GM21737 (cell line): ENCODE results near the gene PRELID1.

Experiments
- ATAC-seq: cut with Tn5 transposase; IDR thresholded peaks from one replicate; pipeline ENCODE4 v1.9.1; 2021; ENCODE audit warnings: mild to moderate bottlenecking, moderate library complexity; ENCODE audit not compliant: unreplicated experiment

PRELID1 gene

DNA sequence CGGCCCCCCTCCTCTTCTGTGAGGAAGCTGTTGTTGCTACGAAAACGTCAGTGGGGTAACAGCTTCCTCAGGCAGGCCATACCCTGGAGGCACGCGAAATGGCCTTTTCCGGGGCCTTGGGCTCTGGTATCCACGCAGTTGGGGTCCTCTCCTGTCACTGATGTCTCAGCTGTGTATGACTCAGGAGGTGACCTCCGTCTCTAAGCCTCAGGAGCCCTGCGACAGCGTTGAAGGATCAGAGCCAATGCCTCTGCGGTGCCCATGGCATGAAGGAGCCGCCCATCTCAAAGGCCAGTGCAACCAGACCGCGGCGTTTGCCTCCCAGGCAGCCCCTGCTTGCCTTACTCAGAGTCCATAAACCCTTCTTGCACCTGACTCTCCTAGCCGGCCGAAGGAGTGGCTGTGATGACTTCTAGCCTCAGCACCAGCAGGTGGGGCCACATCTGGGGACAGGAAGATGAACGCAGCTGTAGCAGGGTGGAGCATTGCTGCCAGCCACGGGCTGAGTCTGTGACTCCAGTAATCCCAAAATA is 9.1 kb downstream of the PRELID1 start:
- ATAC-seq = peak; percentile 26

DNA sequence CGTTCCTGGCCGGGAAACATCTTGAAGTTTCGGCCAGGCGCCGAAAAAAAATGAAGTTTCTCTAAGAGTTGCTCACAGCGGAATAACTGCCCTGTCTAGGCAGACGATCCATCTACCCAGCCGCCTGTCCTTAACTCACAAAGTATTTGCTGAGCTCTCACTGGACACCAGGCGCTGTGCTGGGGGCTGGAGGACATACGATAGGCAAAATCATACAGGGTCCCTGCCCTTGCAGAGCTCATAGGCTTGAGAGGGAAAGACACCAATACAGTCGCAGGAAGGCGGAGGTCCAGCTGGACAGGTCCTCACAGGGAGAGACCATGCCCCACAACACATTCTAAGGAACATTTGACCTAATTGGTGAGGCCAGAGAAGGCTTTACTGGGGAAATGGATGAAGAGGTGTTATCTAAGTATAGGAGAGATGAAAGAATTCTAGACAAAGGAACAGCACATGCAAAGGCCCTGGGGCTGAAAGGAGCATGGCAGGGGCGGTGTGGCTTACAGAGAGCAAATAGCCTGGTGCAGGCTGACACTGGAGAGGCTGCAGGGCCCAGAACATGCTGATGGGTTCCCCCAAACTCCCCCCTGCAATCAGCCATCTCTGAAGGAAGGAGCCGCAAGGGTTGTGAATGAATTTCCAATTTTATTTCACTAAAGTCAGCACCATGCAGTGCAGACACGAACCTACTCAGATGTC is 10.1 kb downstream of the PRELID1 start:
- ATAC-seq = no peak

DNA sequence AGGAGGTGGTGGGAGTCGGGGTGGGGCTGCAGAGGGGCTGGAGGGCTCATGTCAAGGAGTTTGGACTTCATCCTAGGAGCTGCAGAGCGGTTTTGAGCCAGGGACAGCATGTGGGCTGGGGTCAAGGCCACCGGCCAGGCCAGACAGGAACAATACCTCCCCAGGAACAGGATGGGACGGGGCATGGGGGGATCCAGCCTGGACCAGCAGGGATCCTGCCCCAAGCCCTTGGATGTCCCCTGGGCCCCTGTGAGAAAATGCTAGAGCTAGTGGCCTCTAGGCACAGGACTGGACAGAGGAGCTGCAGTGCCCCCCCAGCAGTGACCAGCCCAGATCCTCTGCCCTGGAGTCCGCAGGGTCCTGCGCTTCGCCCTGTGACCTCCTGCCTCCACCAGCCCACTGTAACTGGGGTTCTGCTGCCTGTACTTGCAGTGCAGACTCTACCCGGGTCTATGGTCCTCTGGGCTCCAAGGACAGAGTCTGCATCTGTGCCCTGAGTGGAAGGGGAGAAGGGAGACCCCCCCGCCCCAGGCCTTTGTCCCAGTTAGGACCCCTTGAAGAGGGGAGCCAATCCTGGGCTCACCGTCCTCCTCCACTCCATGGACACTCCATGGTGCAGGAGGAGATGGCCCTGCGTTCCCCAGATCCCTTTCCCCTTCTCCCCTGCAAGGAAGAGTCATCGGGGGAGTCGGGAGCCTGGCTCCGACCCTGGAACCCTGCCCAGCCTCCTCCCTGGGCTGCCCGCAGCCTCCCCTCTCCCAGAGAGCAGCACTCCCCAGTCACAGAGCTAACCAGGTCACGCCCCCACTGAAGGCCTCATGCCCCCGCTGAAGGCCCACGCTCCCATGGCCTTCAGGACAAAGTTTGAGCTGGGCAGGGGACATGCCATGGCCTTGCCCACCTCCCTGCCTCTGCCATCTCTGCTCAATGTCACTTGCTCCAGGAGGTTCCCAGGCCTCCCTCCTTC is 11.1 kb downstream of the PRELID1 start:
- no peak for ATAC-seq

DNA sequence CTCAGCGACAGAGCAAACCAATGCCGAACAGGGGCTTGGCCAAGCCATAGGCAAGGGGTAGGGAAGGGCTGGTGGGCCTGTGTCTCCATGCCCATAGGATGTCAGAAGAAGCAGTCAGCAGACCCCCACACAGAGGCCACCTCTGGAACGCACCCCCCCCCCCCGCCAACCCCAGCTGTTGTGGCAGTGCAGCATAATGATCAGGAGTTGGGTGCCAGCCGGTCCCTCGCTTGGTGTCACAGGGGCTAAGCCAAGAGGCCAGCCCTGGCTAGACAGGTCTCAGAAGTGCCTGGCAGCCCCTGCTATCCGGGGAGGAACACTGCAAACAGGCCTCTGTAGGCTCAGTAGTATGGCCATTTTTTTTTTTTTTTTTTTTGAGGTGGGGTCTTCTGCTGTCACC is 11.8 kb downstream of the PRELID1 start:
- ATAC-seq = no peak

DNA sequence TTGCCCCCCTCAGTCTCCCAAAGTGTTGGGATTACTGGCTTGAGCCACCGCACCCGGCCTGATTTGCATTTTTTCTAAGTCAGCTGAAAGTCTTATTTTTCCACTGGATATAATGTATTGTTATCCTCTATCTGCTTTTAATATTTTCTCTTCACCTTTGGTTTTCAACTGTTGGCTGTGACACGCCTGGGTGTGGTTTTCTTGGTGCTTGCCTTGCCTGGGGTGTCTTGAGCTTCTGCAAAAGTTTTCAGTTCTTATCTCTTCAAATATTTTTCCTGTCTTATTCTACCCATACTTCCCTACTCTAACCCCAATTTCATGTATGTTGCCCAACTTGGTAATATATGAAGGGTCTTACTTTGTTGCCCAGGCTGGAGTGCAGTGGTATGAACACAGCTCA is 12.4 kb downstream of the PRELID1 start:
- ATAC-seq = no peak

DNA sequence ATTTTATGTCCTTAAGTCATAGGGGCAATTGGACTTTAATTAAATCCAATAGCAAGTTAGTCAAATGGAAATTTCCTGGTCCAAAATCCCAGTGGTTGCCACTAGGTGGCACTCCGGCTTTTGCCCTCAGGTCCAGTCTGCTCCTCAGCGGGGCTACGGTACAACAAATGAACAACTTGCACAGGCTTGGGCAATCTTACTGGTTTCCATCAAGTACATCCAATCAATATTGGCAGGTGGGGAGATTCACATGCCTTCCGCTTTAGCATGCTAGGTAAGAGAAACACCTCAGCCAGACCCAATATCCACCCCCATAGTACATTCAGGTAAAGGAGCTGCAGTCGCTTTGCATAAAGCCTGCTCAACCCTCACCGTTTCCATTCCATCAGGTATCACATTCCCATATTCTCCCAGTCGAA is 14.4 kb downstream of the PRELID1 start:
- no peak for ATAC-seq

DNA sequence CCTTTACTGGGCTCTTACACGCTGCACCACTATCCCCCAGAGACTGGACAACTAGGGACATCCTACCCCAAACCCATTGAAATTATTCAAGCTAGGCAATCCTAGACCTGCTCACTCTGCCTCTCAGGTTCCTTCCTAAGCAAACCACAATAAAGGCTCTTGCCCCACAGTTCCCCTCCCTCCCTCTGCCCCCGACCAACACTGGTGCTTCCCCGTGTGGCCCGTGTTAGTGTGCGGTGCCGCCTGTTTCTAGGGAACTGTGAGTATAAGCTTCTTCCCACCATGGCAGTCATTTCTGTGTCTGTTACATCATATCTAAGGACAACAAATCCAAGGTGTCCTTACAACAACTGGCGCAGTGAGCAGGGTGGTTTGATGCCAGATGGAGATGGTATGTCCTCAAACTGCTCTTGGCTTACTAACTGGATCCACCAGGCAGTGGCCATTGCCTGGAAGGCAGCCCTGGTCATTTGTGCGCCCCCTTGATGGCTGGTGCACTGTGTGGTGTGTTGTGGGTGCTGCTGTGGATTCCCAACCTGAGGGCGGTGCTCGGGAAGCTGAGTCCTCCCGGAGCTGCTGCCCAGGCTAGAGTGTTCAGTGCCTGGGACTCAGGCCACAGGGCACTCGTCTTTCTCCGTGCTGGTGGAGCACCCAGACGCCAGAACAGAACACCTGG is 16.5 kb downstream of the PRELID1 start:
- ATAC-seq = no peak

DNA sequence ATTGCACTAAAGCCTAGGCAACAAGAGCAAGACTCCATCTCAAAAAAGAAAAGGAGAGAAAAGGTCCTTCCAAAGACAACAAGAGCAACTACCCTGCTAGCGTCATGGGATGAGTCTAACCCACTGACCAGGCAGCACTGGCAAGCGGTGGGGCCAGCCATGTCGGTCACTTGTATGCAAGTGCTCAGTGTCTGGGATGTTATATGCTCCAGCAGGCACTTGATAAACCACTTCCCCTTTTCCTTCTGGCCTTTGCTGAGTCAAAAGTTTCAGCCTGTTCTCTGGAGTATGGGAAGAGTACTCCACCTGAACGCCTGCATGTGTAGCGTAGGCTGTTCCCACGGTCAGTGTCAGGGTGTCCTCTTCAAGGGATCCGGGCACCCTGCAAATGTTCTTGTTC is 17.3 kb downstream of the PRELID1 start:
- ATAC-seq = no peak

DNA sequence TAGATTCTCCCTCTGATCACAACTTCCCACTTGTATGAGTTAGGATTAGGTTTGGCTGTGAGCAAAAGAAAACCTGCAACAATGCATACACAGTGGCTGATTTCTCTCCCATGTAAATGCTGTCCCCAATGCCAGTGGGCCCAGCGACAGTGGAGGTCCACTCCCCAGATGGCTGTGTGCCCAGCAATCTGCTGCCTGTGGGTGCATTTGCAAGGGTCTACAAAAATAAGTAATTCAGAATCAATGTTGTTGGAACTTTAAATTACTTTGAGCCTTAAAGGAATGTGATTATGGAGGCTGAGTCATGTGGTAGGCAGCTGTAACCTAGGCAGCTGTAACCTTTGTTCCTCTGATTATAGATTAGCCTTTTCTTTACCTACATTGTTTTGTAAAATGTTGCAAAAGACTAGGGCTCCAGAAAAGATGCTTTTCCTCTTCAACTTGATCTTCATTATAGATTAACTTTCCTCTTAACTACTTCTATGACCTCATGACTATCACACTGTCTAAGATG is 22.3 kb downstream of the PRELID1 start:
- ATAC-seq = no peak

DNA sequence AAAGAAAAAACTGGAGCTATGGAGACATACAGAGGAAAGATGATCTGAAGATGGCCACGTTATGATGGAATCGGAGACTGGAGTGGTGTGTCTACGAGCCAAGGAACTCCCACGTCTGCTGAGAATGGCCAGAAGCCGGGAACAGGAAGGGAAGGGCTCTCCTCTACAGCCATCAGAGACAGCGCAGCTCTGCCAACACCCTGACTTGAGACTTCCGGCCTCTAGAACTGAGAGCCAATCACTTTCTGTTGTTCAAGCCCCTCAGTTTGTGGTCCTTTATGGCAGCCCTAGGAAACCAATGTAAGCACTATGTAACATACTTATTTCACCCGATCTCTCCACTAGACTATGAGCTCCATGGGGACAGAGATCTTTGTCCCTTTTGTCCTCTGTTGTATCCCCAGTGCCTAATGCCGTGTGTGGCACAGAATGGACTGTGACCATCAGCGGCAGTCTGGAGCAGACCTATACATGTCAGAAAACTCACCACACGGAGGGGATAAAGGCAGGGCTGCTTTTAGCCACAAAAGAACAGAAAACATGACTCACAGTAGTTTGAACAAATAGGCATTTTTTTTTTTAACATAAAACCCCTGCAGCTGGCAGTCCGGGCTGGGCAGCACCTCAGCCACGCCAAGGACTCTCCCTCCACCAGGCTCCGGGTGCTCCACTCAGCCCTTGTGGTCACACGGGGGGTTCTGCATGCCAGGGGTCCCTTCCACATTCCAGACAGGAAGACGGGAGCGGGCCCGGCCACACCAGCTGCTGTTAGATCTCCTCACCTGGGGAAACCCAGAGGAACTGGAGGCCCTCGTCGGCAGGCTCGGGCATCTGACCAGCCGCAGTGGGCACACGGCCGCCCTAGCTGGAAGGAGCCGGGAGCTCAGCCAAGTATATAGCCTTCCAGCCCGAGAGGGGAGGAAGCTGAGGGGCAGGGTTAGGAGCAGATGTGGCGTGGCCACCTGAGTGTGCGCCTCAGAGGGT is 24.2 kb downstream of the PRELID1 start:
- no peak for ATAC-seq

DNA sequence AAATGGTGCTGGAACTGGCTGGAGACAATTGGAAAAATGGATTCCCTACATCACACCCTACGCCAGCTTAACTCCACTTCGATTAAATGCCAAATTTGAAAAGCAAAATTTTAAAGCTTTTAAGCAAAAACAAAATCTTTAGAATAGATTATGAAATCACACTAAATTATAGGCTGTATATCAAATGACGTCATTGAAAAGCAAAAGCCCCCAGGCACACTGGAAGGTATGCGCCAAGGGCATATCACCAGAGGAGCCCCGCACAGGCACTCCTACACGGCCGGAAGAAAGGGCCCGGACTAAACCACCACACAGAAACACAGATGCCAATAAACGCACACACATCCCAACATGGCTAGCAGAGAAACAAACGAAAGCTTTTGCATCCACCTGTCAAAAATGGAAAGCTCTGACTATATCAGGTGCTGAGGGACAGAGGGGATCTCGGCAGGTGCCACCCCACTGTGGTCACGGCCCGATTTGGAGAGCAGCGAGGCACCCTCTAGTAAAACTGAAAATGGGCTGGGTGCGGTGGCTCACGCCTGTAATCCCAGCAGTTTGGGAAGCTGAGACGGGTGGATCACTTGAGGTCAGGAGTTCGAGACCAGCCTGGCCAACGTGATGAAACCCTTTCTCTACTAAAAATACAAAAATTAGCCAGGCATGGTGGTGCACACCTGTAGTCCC is 25.1 kb downstream of the PRELID1 start:
- no peak for ATAC-seq

DNA sequence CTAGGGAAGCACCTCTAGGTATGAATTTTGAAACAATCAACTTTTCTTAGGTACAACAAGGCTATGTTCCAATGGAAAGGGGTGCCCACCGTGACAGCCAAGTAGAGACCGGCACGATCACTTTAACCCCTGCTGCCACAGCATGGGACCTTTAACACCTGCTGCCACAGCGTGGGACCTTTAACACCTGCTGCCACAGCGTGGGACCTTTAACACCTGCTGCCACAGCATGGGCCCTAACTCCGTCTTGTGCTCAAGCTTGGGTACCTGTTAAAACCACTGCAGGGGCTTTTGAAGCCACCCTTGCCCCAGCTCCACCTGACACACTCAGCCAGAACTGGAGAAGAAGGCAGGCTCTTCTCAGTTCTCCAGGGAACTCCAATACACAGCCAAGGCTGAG is 26.3 kb downstream of the PRELID1 start:
- ATAC-seq = no peak

DNA sequence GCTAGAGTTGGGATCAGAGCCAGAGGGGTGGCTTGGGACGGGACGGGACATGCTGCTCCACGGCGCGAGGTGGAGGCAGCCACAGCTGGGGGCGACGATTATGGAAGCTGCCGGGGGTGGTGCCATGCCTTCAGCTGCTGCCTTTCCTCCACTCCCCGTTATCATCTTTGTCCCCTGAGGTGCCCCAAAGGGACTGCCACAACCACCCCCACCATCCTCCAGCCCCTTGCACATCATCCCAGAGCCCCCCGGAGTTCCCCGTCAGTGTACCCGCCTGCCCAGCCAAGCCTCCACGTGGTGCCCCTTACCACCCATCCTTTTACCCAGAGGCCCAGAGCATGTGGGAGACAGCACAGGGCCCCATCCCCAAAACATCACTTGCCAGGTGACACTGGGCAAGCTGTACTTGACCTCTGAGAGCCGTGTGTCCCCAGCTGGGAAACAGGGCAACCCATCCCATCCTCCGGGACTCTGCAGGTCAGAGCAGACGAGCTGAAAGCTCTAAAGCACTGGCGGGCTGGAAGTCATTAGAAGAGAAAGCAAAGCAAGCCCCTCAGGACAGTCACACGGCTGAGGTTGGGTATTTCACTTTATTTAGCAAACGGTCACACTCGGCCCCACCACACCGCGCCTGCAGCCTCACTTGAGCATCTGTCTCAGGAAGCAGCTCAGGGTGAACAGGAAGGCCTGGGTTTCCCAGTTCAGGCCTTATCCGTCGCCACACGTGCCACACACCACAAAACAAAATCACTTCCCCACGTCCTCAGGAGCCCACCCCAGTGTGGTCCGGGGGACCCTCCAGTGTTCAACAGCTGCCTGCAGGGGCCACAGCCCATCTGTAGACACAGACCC is 27.6 kb downstream of the PRELID1 start:
- no peak for ATAC-seq

DNA sequence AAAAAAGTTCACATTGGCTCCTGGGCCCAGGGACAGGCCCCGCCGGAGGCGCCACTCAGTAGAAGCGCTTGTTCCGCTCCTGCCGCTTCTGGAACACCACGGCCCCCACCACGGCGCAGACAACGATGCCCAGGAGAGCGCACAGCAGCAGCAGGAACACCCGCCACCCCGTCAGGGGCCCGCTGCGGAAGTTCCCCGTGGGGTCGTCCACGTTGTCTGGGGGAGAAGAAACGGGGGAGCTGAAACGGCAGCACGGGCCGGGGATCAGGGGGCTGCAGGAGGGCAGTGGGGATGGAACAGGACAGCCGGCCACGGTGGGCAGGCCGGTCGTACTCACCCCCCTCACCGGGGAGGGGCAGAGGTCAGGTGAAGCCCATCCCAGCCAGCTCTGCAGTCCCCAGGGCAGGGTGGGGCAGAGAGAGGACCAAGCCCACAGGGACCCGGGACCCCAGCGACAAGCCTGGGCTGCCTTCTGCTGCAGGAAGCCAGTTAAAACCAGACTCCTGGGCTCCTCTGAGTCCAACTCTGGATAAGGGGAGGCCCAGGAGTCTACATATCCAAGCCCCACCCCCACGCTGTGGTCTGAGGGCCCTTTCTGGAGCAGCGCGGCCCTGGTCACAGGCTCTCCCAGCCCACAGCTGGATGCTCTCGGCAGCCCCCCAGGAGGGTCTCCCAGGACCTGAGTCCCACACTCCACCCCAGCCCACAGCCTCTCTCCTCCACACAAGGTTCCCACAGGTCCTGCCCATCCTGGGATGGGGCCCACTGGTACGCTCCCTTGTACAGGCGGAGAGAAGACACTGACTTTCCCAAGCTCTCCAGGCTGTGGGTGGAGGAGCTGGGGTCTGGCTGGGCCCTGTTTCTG is 28.7 kb downstream of the PRELID1 start:
- no peak for ATAC-seq

DNA sequence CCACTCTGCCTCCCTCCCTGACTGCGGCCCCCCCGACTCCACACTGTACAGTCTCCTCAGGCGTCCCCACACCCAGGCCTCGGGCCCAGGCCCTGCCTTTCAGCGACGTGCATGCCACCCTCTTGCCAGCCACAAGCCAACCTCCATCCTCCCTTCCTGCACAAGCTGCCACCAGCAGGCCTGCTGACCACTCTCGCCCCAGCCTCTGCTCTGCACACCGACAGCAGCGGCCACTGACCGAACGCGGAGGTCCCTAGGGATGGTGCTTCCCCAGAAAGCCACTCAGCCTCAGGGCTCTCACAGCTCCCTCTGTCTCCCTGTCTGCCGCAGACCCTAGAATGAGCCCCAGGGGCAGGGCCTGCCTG is 29.3 kb downstream of the PRELID1 start:
- ATAC-seq = no peak

DNA sequence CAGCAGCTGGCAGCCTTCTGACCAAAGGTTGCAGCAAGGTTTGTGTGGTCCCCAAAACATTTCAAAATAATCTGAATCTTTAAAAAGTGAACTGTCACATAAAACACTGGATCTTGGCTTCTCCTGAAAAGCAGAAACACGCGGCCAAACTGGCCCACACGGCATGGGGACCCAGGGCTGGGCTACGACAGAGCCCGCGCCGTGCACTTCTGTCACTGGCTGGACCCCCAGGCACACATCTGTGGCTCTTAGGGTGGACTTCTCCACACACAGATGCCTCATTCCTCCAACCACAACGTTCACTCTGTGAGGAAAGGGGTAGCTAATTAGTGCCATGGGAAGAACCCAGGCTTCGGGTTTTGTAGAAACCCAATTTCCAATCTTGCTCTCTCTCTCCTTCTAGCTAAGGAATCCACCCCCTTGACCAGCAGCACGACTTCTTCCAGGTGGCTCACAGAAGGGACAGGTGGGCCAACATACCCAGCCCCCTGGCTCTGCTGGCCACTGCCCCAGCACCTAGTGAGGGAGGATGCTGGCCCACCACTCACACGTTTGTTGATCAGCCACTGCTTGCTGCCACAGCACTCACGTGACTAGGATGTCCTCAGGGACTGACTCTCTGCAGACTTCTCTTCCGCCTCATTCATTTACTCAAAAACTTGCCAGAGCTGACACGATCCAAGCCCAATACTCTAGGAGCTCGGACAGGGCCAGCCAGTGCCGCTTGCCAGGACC is 30.0 kb downstream of the PRELID1 start:
- no peak for ATAC-seq

DNA sequence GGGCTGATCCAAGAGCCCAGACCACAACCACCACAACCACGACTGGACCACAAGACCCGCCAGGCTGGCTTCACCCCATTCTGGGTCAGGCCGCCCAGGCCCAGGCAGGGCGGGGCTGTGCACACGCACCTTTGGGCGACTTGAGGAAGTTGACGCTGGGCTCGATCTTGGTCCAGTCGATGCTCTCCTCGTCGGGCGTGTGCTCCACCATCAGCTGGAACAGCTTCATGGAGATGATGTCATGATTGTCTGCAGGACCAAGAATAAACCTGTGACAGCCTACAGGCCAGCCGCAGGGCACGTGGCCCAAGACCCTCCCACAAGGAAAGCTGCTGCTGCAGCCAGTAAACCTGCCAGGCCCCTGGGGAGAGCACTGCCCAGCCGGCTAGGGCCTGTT is 30.6 kb downstream of the PRELID1 start:
- ATAC-seq = no peak
